Endothelial cell (in vitro differentiated cells): ENCODE measurements around the gene ARRB1. TPM values are rescaled to one million over a fixed set of nuclear protein-coding genes. Genes with fewer than 3 reads are reported as not detected.

ENCODE experiments used
- DNase-seq: peaks from one replicate; pipeline ENCODE4 v3.0.0; 2021; ENCODE audit warnings: low spot score
- H3K27ac Mint-ChIP-seq: one replicate; pipeline ENCODE4 v1.8.0; 2021; ENCODE audit warnings: mixed read lengths, inconsistent platforms; ENCODE audit not compliant: unreplicated experiment
- H3K27me3 Mint-ChIP-seq: one replicate; pipeline ENCODE4 v1.8.0; 2021; ENCODE audit warnings: mild to moderate bottlenecking, moderate library complexity, mixed read lengths, inconsistent platforms; ENCODE audit not compliant: unreplicated experiment
- H3K36me3 Mint-ChIP-seq: one replicate; pipeline ENCODE4 v1.8.0; 2021; ENCODE audit warnings: mild to moderate bottlenecking, low read depth, mixed read lengths, inconsistent platforms; ENCODE audit not compliant: unreplicated experiment
- H3K4me1 Mint-ChIP-seq: one replicate; pipeline ENCODE4 v1.8.0; 2021; ENCODE audit warnings: mild to moderate bottlenecking, mixed read lengths, inconsistent platforms; ENCODE audit not compliant: unreplicated experiment
- H3K4me3 Mint-ChIP-seq: one replicate; pipeline ENCODE4 v1.8.0; 2021; ENCODE audit warnings: mild to moderate bottlenecking, mixed read lengths, inconsistent platforms; ENCODE audit not compliant: unreplicated experiment
- H3K9me3 Mint-ChIP-seq: one replicate; pipeline ENCODE4 v1.8.0; 2021; ENCODE audit warnings: mixed read lengths, inconsistent platforms; ENCODE audit not compliant: unreplicated experiment
- CTCF ChIP-seq: fragments of 200-600 bp; sonication (generic); IDR thresholded peaks from one replicate; pipeline ENCODE4 v1.5.0; 2021; ENCODE audit warnings: antibody characterized with exemption; ENCODE audit not compliant: unreplicated experiment
- total RNA-seq: library from RNA; stranded (reverse); fragmentation: NEBNext Ultra II Directional; extraction: Animal tissue kit (Norgen Biotek cat#: 25700); gene quantifications from one replicate; pipeline ENCODE4 v1.2.1, GENCODE V29; 2021; ENCODE audit not compliant: unreplicated experiment

The ARRB1 gene
- total RNA-seq, 1 donor from 2014 or later, result 197 TPM

- no peak for TF ChIP-seq CTCF
- no peaks in the 10 kb centered on the region for H3K9me3 Mint-ChIP-seq
- H3K4me3 Mint-ChIP-seq, result peak overlapping the region; percentile 77
- peaks cover 19% of the 10 kb centered on the region for H3K4me1 Mint-ChIP-seq
- no peak for DNase-seq
- H3K27ac Mint-ChIP-seq, result no peak overlapping the region
- peaks cover 50% of the 10 kb centered on the region for H3K36me3 Mint-ChIP-seq
- H3K27me3 Mint-ChIP-seq, result peaks cover 6% of the 10 kb centered on the region
Measured at GRCh38 chr11:75273411-75274391, 77.8 kb downstream of the ARRB1 start.

- Mint-ChIP-seq H3K4me3 (no peak overlapping the region), H3K36me3 (peaks cover 52% of the 10 kb centered on the region), H3K9me3 (no peaks in the 10 kb centered on the region), H3K4me1 (peaks cover 19% of the 10 kb centered on the region), H3K27me3 (peaks cover 9% of the 10 kb centered on the region), H3K27ac (no peak overlapping the region)
- no peak for DNase-seq
- no peak for TF ChIP-seq CTCF
Measured at GRCh38 chr11:75272821-75273301, 78.6 kb downstream of the ARRB1 start.

GRCh38 chr11:75272391-75272790 is 79.1 kb downstream of the ARRB1 start:
- no peak overlapping the region for H3K4me3 Mint-ChIP-seq
- H3K4me1 Mint-ChIP-seq, result peaks cover 18% of the 10 kb centered on the region
- no peak for DNase-seq
- H3K27ac Mint-ChIP-seq, result no peak overlapping the region
- peaks cover 51% of the 10 kb centered on the region for H3K36me3 Mint-ChIP-seq
- H3K9me3 Mint-ChIP-seq, result no peaks in the 10 kb centered on the region
- no peak for TF ChIP-seq CTCF
- H3K27me3 Mint-ChIP-seq, result peaks cover 10% of the 10 kb centered on the region

DNA sequence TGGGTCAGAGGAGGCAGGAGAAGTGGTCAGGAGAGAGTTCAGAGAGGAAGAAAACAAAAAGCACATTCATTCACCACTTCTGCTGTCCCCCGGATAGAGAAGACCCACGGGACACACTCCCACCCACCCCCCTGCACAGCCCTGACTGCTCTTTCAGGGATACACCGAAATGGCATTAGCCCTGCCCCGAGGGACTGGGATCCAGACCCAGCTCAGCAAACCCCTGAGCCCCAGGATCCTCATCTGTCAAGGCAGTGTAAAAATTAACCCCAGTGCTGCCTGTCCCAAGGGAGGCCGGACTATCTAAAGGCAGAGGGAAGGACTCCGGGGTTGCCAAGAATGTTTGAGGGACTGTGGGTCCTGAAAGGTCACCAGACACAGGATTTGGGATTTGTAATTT is 79.7 kb downstream of the ARRB1 start:
- Mint-ChIP-seq H3K27me3 (peaks cover 11% of the 10 kb centered on the region), H3K36me3 (peaks cover 50% of the 10 kb centered on the region), H3K27ac (no peak overlapping the region), H3K4me1 (peaks cover 14% of the 10 kb centered on the region), H3K4me3 (no peak overlapping the region), H3K9me3 (no peaks in the 10 kb centered on the region)
- no peak for TF ChIP-seq CTCF
- DNase-seq, result no peak

DNA sequence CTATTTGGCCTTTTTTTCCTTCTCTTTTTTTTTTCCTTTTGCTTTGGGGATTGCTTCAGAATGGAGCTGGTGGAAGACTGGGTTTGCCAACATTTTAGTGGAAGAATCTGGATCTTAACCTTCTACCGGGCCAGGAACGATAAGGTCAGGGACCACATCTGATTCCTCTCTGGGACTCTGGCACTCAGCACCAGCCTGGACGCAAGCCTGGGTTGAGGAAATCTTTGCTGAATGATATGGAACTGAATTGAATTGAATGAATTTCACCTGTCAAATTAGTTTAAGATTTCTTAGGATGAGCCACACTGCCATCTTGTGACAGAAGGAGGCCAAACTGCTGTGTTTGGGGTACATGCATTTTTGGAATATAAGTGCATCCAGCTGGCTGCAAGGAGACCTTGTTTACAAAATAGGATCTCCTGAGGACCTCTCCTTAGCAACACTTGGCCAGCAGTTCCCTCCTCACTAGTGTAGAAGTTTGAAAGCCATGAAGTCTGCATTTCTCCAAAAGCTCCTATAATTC is 80.5 kb downstream of the ARRB1 start:
- no peak for TF ChIP-seq CTCF
- Mint-ChIP-seq H3K9me3 (no peaks in the 10 kb centered on the region), H3K4me1 (peaks cover 13% of the 10 kb centered on the region), H3K27ac (no peak overlapping the region), H3K4me3 (no peak overlapping the region), H3K36me3 (peaks cover 51% of the 10 kb centered on the region), H3K27me3 (peaks cover 11% of the 10 kb centered on the region)
- DNase-seq, result no peak
